Measurements from ENCODE around the gene FNDC10. TPM values are rescaled to one million over a fixed set of nuclear protein-coding genes. Genes with fewer than 3 reads are reported as not detected.
A peak's percentile ranks its signal among the peaks of the same experiment; 100 is the strongest.
"Not testable (repeated sequence)": the region's sequence is repeated elsewhere in the genome, so short reads cannot be mapped to it uniquely, and the experiment has no call there.

FNDC10 gene
- 2.6 TPM for total RNA-seq
- 18.2 TPM for polyA plus RNA-seq (ENCODE audit: insufficient read depth, low read depth, low replicate concordance)
- long read RNA-seq, donor 1, transcript FNDC10-201 (1 exons, 2,085 nt) = major isoform, 12 of 12 reads
- long read RNA-seq, donor 1, partial matches to known transcripts = 0 of 12 reads
- long read RNA-seq, donor 1, other reads (novel, unspliced or antisense) = 0 of 12 reads
- long read RNA-seq, donor 2, partial matches to known transcripts = 0 of 4 reads
- long read RNA-seq, donor 2, other reads (novel, unspliced or antisense) = 0 of 4 reads
- long read RNA-seq, donor 3, transcript FNDC10-201 (1 exons, 2,085 nt) = major isoform, 5 of 5 reads
- long read RNA-seq, donor 3, partial matches to known transcripts = 0 of 5 reads
- long read RNA-seq, donor 3, other reads (novel, unspliced or antisense) = 0 of 5 reads
- long read RNA-seq, donor 4, partial matches to known transcripts = 0 of 4 reads
- long read RNA-seq, donor 4, other reads (novel, unspliced or antisense) = 0 of 4 reads
- long read RNA-seq, donor 5 = 0 reads
- long read RNA-seq, donor 6, partial matches to known transcripts = 60 of 71 reads
- long read RNA-seq, donor 6, other reads (novel, unspliced or antisense) = 7 of 71 reads
- long read RNA-seq, donor 7, transcript FNDC10-201 (1 exons, 2,085 nt) = major isoform, 9 of 9 reads
- long read RNA-seq, donor 7, partial matches to known transcripts = 0 of 9 reads
- long read RNA-seq, donor 7, other reads (novel, unspliced or antisense) = 0 of 9 reads
- long read RNA-seq, donor 8, partial matches to known transcripts = 0 of 4 reads
- long read RNA-seq, donor 8, other reads (novel, unspliced or antisense) = 0 of 4 reads
- long read RNA-seq, donor 9, partial matches to known transcripts = 0 of 3 reads
- long read RNA-seq, donor 9, other reads (novel, unspliced or antisense) = 0 of 3 reads
- long read RNA-seq, donor 10, transcript FNDC10-201 (1 exons, 2,085 nt) = major isoform, 10 of 10 reads
- long read RNA-seq, donor 10, partial matches to known transcripts = 0 of 10 reads
- long read RNA-seq, donor 10, other reads (novel, unspliced or antisense) = 0 of 10 reads

GRCh38 chr1:1599935-1600860 is at the start of gene FNDC10:
TSS of gene FNDC10 (minus strand) at chr1:1600135. CDS start at chr1:1600015, 120 bp downstream.
- intact Hi-C loops (cut with DNase I) = no loop called here
- peak within 1 kb of the TSS in 1 of 3 donors; percentile 37 for H3K4me3 ChIP-seq (ENCODE audit: low read length in 3 of 3)
- no peaks in the 10 kb centered on the region for H3K9me3 ChIP-seq (ENCODE audit: control insufficient read depth in 2 of 3, insufficient read depth in 1 of 3, low read length in 3 of 3)
- no peak within 1 kb of the TSS for H3K27ac ChIP-seq (ENCODE audit: low read depth in 2 of 2, low read length in 2 of 2)
- DNase-seq (peak in 2 of 5 donors; percentile 40 to 56), FAIRE-seq (no peak)
- peaks cover 11% of the 10 kb centered on the region for H3K27me3 ChIP-seq (ENCODE audit: control insufficient read depth, insufficient read depth, low read length)
- no peaks in the 10 kb centered on the region for H3K36me3 ChIP-seq (ENCODE audit: control insufficient read depth in 2 of 3, insufficient read depth in 3 of 3, low read length in 3 of 3)
- H3K4me1 ChIP-seq (ENCODE audit: control insufficient read depth in 2 of 3, insufficient read depth in 2 of 3, low read depth in 1 of 3, low read length in 3 of 3) = peaks cover 0 to 17% (median 0%) of the 10 kb centered on the region in 3 donors
- TF ChIP-seq CTCF (IDR thresholded peaks at IDR 0.05; ENCODE audit: borderline replicate concordance, extremely low read depth, insufficient read depth) = no peak
- no peak within 1 kb of the TSS for H3K9ac ChIP-seq (ENCODE audit: low read length in 3 of 3)

GRCh38 chr1:1648265-1648664 is 48.3 kb upstream of the FNDC10 start:
- peaks cover 5 to 14% (median 11%) of the 10 kb centered on the region in 3 donors for H3K36me3 ChIP-seq (ENCODE audit: control insufficient read depth in 2 of 3, insufficient read depth in 3 of 3, low read length in 3 of 3)

GRCh38 chr1:1647567-1648241 is 47.8 kb upstream of the FNDC10 start:
- H3K9ac ChIP-seq (ENCODE audit: low read length in 3 of 3); H3K27me3 ChIP-seq (ENCODE audit: control insufficient read depth, insufficient read depth, low read length); H3K4me1 ChIP-seq (ENCODE audit: control insufficient read depth in 2 of 3, insufficient read depth in 2 of 3, low read depth in 1 of 3, low read length in 3 of 3); intact Hi-C loops (cut with DNase I); H3K9me3 ChIP-seq (ENCODE audit: control insufficient read depth in 2 of 3, insufficient read depth in 1 of 3, low read length in 3 of 3); H3K4me3 ChIP-seq (ENCODE audit: low read length in 3 of 3); H3K27ac ChIP-seq (ENCODE audit: low read depth in 2 of 2, low read length in 2 of 2); FAIRE-seq: not testable (repeated sequence)
- DNase-seq = peak in 1 of 5 donors; percentile 18
- H3K36me3 ChIP-seq (ENCODE audit: control insufficient read depth in 2 of 3, insufficient read depth in 3 of 3, low read length in 3 of 3) = peaks cover 5 to 14% (median 11%) of the 10 kb centered on the region in 3 donors

More at GRCh38 chr1:1648265-1648664, 48.3 kb upstream of the FNDC10 start:
- H3K4me3 ChIP-seq (ENCODE audit: low read length in 3 of 3); H3K27ac ChIP-seq (ENCODE audit: low read depth in 2 of 2, low read length in 2 of 2); H3K27me3 ChIP-seq (ENCODE audit: control insufficient read depth, insufficient read depth, low read length); H3K4me1 ChIP-seq (ENCODE audit: control insufficient read depth in 2 of 3, insufficient read depth in 2 of 3, low read depth in 1 of 3, low read length in 3 of 3); H3K9ac ChIP-seq (ENCODE audit: low read length in 3 of 3); FAIRE-seq; H3K9me3 ChIP-seq (ENCODE audit: control insufficient read depth in 2 of 3, insufficient read depth in 1 of 3, low read length in 3 of 3); intact Hi-C loops (cut with DNase I): not testable (repeated sequence)
- peak in 1 of 5 donors; percentile 19 for DNase-seq

- H3K27me3 ChIP-seq (ENCODE audit: control insufficient read depth, insufficient read depth, low read length); H3K4me1 ChIP-seq (ENCODE audit: control insufficient read depth in 2 of 3, insufficient read depth in 2 of 3, low read depth in 1 of 3, low read length in 3 of 3); H3K9ac ChIP-seq (ENCODE audit: low read length in 3 of 3); H3K9me3 ChIP-seq (ENCODE audit: control insufficient read depth in 2 of 3, insufficient read depth in 1 of 3, low read length in 3 of 3); H3K4me3 ChIP-seq (ENCODE audit: low read length in 3 of 3); H3K36me3 ChIP-seq (ENCODE audit: control insufficient read depth in 2 of 3, insufficient read depth in 3 of 3, low read length in 3 of 3); DNase-seq; intact Hi-C loops (cut with DNase I); FAIRE-seq: not testable (repeated sequence)
- H3K27ac ChIP-seq (ENCODE audit: low read depth in 2 of 2, low read length in 2 of 2) = peak overlapping the region in 1 of 2 donors; percentile 1
These were observed 46.4 kb upstream of the FNDC10 start for GRCh38 chr1:1646326-1646725.

GRCh38 chr1:1640711-1641461 is 41.0 kb upstream of the FNDC10 start:
- H3K9ac ChIP-seq (ENCODE audit: low read length in 3 of 3); H3K9me3 ChIP-seq (ENCODE audit: control insufficient read depth in 2 of 3, insufficient read depth in 1 of 3, low read length in 3 of 3); H3K36me3 ChIP-seq (ENCODE audit: control insufficient read depth in 2 of 3, insufficient read depth in 3 of 3, low read length in 3 of 3); H3K4me3 ChIP-seq (ENCODE audit: low read length in 3 of 3); H3K27me3 ChIP-seq (ENCODE audit: control insufficient read depth, insufficient read depth, low read length); intact Hi-C loops (cut with DNase I); H3K4me1 ChIP-seq (ENCODE audit: control insufficient read depth in 2 of 3, insufficient read depth in 2 of 3, low read depth in 1 of 3, low read length in 3 of 3); H3K27ac ChIP-seq (ENCODE audit: low read depth in 2 of 2, low read length in 2 of 2); FAIRE-seq: not testable (repeated sequence)
- DNase-seq = peak in 1 of 5 donors; percentile 35

GRCh38 chr1:1640081-1640480 is 40.1 kb upstream of the FNDC10 start:
- H3K36me3 ChIP-seq (ENCODE audit: control insufficient read depth in 2 of 3, insufficient read depth in 3 of 3, low read length in 3 of 3); intact Hi-C loops (cut with DNase I); H3K4me3 ChIP-seq (ENCODE audit: low read length in 3 of 3); FAIRE-seq; H3K9ac ChIP-seq (ENCODE audit: low read length in 3 of 3); H3K27me3 ChIP-seq (ENCODE audit: control insufficient read depth, insufficient read depth, low read length); H3K27ac ChIP-seq (ENCODE audit: low read depth in 2 of 2, low read length in 2 of 2); H3K4me1 ChIP-seq (ENCODE audit: control insufficient read depth in 2 of 3, insufficient read depth in 2 of 3, low read depth in 1 of 3, low read length in 3 of 3); H3K9me3 ChIP-seq (ENCODE audit: control insufficient read depth in 2 of 3, insufficient read depth in 1 of 3, low read length in 3 of 3): not testable (repeated sequence)
- peak in 1 of 5 donors; percentile 22 for DNase-seq
